ENCODE data around the gene ABCF2.
A peak's percentile ranks its signal among the peaks of the same experiment; 100 is the strongest.

ABCF2 gene

GRCh38 chr7:151226875-151227782 lies at the start of gene ABCF2:
ABCF2 (minus strand) TSS chr7:151227205; CDS start chr7:151226458, 747 bp downstream.
- FAIRE-seq (peak; percentile 92), DNase-seq (ENCODE audit: insufficient read length, low spot score) (peak; percentile 95)

GRCh38 chr7:151275813-151276577 lies 49.0 kb upstream of the ABCF2 start:
- DNase-seq (ENCODE audit: insufficient read length, low spot score) (no peak), FAIRE-seq (no peak)

DNA sequence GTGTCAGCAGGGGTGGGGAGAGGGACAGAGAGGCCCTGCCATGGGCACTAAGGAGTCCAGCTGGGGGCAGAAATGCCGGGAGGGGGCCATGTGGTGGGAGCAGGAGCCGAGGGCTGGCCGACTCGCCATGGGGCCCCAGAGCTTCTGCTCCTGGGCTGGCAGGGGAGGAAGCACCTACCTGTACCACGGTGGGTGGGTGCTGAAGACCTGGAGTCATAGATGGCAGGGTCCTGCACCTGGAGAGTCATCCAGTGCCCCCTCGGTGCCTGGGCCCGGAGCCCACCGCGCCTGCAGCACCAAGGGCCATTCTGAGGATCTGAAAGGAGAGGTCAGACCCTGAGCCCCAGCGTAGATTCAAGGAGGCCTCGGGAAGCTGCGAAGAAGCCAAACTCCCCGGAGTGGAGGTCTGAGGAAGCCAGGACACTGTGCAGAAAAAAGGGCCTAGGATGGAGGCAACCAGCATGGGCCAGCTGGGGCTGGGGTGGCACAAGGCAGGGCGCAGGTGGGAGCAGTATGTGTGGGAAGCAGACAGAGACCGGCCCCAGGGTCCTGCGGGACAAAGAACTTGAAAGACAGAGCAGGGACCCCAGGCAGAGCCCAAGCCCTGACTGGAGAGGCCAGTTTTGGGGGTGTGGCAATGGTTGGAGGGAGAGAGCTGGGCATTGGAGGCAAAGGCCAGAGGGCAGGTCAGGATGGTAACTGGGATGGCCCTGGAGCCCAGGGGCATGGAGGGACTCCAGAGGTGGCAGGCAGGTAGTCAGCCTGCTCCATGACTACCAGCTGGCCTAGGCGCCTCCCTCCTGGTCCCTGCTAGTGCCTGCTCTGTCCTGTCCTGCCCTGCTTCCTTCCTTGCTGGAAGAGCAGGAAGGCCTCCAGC lies 48.2 kb upstream of the ABCF2 start:
- FAIRE-seq = no peak
- no peak for DNase-seq (ENCODE audit: insufficient read length, low spot score)

DNA sequence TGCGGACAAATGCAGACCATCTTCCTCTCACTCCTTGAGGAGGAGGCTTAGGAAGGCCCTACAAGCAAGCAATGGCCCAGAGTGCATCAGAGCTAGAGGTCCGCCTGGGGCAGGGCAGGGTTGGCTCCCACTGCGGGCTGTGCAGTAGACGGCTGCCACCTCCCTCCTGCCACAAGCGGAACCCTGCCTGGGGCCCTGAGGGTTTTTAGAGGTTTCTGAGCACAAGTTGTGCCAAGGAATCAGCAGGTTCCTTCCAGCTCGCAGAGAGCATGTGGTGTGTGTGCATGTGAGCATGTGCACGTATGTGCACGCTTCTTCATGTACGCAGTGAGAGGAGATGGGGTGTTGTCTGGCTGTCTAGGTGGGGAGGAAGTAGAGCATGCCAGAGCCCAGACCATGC lies 47.4 kb upstream of the ABCF2 start:
- FAIRE-seq (no peak), DNase-seq (ENCODE audit: insufficient read length, low spot score) (no peak)

GRCh38 chr7:151273651-151274390 lies 46.8 kb upstream of the ABCF2 start:
- DNase-seq (ENCODE audit: insufficient read length, low spot score) (no peak), FAIRE-seq (no peak)

GRCh38 chr7:151272877-151273276 lies 45.9 kb upstream of the ABCF2 start:
- FAIRE-seq (no peak), DNase-seq (ENCODE audit: insufficient read length, low spot score) (no peak)

GRCh38 chr7:151272405-151272804 lies 45.4 kb upstream of the ABCF2 start:
- DNase-seq (ENCODE audit: insufficient read length, low spot score) (no peak), FAIRE-seq (no peak)

DNA sequence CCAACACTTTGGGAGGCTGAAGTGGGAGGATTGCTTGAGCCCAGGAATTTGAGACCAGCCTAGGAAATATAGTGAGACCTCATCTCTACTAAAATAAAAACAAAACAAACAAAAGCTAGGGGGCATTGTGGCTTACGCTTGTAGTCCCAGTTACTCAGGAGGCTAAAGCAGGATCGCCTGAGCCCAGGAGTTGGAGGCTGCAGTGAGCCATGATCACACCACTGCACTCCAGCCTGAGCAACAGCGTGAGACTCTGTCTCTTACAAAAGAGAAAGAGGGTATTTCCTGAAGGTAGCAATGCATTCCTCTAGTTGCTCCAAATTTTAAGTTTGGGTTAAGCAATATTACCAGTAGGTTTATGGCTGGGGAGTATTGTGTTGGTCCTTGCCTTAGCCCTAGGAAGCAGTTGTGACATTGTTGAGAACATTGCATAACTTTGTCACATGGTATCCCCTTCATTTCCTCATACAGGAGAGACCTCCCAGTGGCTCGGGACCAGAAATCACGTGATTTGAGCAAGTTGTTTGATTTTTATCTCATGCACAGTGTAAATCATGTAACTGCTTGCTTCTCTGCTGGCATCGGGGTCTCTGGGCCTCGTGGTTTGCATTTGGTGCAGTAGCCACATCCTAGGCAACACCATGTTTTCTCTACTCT lies 44.8 kb upstream of the ABCF2 start:
- FAIRE-seq (no peak), DNase-seq (ENCODE audit: insufficient read length, low spot score) (no peak)

GRCh38 chr7:151269511-151269910 lies 42.5 kb upstream of the ABCF2 start:
- FAIRE-seq (no peak), DNase-seq (ENCODE audit: insufficient read length, low spot score) (no peak)

DNA sequence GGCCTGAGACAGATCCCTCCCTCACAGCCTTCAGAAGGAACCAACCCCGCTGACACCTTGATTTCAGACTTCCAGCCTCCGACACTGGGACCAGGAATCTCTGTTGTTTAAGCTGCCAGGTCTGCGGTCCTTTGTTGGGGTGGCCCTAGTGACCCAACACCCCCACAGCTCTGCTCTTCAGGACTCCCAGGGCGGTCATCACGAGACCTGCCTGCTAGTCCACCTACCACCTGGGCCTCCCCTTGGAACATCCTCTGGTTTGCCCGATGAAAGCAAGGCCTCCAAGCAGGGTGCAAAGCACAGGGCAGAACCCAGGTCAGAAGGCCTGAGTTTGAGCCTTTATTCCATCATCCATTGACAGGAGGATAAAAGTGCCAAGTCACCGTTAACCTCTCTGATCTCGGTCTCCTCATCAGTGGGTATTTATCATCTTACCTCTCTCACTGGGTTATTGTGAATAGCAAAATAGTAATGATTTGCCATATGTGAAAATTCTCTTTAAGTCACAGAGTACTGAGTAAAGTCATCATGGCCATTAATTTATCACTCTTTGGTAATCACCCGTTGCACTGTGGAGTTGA lies 38.4 kb upstream of the ABCF2 start:
- FAIRE-seq (no peak), DNase-seq (ENCODE audit: insufficient read length, low spot score) (no peak)

DNA sequence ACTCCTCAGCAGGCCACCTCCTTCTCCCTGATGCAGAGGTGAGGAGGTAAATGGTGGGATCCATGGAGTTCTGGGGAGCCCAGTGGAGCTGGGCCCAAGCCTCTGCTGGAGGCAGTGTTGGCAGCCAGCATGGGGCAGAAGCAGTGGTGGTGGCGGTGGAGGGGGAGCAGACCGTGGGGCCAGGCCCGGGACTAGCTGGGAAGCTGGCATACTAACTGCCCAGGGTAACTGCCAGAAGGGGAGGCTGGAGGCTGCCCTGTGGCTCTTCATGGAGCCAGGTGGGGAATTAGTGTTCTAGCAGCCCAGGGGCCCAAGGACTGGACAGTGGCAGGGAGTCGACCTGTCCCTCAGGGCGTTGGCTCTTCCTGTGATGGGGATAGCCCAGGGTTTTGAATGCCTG lies 37.6 kb upstream of the ABCF2 start:
- DNase-seq (ENCODE audit: insufficient read length, low spot score) = no peak
- no peak for FAIRE-seq

DNA sequence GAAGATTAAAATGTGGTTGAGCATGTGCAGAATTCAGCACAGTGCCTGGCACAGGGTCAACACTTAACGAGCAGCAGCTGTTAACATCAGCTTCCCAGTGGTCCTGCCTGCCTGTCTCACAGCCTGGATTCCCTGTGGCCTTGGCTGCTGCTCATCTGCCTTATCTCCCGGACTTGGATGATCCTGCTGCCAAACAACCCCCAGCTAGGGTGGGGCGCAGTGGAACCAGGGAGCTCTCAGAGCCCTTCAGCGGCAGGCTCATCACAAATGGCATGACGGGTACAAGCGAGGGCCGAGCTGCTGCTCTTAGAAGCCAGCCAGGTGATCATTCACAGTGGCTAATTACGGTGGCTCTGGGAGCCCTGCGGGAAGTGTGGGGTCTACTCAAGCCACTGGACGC lies 34.5 kb upstream of the ABCF2 start:
- DNase-seq (ENCODE audit: insufficient read length, low spot score) (no peak), FAIRE-seq (no peak)

GRCh38 chr7:151260883-151261282 lies 33.9 kb upstream of the ABCF2 start:
- FAIRE-seq (no peak), DNase-seq (ENCODE audit: insufficient read length, low spot score) (no peak)

GRCh38 chr7:151260471-151260870 lies 33.5 kb upstream of the ABCF2 start:
- no peak for DNase-seq (ENCODE audit: insufficient read length, low spot score)
- no peak for FAIRE-seq

DNA sequence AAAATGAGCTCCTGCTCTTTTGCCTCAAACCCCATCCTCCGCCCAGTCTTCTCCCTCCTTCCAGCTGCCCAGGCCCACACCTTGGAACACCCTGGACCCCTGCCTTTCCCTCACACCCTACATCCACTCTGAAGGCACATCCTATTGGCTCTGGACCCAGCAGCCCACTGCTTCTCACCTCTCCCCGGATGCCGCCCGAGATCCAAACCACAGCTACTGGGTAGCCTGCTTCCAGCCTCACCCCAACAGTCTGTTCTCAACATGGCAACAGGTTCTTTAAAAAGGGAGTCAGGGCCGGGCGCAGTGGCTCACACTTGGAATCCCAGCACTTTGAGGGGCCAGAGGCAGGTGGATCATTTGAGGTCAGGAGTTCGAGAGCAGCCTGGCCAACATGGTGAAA lies 31.0 kb upstream of the ABCF2 start:
- no peak for DNase-seq (ENCODE audit: insufficient read length, low spot score)
- no peak for FAIRE-seq

GRCh38 chr7:151256410-151257045 lies 29.5 kb upstream of the ABCF2 start:
- FAIRE-seq = no peak
- DNase-seq (ENCODE audit: insufficient read length, low spot score) = no peak

DNA sequence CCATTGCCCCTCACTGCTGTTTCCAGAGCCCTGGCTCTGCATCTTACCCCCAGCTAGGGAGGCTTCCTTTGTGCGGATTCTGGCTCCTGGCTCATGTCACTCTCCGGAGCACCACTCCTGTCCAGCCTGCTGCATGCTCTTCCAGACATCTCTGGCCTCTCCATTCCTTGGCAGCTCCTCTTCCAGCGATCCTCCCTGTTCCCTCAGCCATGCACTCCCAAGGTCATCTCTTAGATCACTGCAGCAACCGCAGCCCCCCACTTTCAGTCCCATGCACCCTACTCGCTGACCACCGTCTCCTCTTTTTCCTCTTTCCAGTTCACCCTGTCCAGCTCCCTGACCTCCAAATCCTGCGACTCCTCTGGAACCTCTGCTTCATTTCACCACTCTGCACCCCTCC lies 28.4 kb upstream of the ABCF2 start:
- FAIRE-seq = no peak
- DNase-seq (ENCODE audit: insufficient read length, low spot score) = no peak

DNA sequence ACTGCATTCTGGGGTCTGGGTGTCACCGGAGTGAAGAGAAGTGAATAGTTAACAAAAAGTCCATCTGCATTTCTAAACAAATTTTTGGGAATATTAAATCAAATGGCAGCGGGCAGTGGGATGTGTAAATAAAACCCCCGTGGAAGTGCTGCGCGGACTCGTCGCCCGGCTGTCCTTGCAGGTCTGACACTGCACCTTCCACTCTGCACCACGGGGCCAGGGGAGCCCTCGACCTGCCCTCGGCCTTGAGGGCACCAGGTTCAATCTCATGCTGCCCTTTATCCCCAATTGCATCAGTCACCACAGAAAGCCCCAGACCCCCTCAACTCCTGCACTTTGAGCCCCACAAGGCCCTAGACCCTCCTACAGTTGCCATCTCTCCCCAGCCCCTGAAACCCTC lies 27.8 kb upstream of the ABCF2 start:
- FAIRE-seq = no peak
- no peak for DNase-seq (ENCODE audit: insufficient read length, low spot score)

DNA sequence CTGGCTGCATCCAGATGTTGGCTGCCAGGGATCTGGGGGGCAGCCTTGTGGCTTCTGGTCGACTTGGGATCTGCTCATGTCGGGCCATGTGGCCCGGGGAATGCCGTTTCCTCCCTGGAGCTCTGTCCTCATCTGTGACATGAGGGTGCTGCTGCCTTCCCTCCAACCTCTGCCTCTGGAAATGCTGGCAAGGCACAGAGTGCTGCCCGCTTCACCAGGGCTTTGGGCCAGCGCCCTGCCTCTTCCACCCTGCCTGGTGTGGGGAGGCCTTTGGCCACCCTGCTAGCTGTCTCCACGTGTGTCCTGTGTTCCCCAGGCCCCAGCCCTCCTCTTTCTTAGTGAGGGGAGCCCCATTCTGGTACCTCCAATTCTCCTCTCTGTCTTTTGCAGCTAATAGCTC lies 27.3 kb upstream of the ABCF2 start:
- DNase-seq (ENCODE audit: insufficient read length, low spot score) = no peak
- no peak for FAIRE-seq
